ENCODE results near the gene AFM.

GRCh38 chr4:73439991-73440390 lies 41.6 kb upstream of the AFM start:
- no peak for TF ChIP-seq EZH2 (IDR thresholded peaks at IDR 0.05; ENCODE audit: borderline replicate concordance)
- TF ChIP-seq, protein P1, sequence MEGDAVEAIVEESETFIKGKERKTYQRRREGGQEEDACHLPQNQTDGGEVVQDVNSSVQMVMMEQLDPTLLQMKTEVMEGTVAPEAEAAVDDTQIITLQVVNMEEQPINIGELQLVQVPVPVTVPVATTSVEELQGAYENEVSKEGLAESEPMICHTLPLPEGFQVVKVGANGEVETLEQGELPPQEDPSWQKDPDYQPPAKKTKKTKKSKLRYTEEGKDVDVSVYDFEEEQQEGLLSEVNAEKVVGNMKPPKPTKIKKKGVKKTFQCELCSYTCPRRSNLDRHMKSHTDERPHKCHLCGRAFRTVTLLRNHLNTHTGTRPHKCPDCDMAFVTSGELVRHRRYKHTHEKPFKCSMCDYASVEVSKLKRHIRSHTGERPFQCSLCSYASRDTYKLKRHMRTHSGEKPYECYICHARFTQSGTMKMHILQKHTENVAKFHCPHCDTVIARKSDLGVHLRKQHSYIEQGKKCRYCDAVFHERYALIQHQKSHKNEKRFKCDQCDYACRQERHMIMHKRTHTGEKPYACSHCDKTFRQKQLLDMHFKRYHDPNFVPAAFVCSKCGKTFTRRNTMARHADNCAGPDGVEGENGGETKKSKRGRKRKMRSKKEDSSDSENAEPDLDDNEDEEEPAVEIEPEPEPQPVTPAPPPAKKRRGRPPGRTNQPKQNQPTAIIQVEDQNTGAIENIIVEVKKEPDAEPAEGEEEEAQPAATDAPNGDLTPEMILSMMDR (IDR thresholded peaks at IDR 0.05; ENCODE audit: poor library complexity), result no peak
